Activated naive CD4-positive, alpha-beta T cell (primary cell): ENCODE measurements around the gene TCEA3.

ENCODE experiments used
- DNase-seq, 4 experiments: peaks; one replicate each; lab custom pipeline; 2025; lab: John Stamatoyannopoulos, UW

The TCEA3 gene

DNA sequence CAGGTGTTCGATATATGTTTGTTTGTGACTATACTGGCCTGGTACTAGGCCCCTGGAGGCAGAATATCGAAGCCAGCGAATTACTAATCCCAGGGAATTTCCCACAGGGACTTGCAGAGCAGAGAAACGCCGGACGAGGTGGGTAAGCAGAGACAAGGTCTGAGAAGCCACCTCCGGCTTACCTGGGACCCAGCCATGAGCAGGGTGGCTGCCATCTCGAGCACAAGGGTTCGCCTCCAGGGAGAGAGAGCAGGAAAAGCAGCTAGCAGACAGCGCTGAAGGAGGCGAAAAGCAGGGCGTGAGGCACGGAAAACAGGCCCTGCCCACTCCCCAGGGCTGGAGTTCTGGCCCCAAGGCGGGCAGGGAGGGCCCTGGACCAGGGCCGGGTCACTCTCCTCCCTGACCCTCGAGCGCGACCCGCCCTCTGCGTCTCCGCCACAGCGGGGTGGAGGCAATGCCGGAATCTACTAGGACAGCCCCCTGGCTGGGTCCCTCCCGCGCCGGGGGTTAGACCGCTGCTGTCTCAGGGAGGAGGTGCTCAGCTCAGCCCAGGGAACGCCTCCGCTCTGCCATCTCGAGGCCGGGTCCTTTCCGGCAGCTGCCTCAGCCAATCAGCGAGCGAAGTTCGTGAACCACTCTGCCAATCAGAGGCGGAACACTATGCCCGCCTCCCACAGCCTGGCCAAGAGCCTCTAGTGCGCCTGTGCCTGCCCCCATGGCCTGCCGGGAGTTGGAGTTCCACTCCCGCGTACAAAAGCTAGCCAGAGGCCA, 56.6 kb downstream of the TCEA3 start:
- DNase-seq = peak; percentile 92 to 95 (median 93)

DNA sequence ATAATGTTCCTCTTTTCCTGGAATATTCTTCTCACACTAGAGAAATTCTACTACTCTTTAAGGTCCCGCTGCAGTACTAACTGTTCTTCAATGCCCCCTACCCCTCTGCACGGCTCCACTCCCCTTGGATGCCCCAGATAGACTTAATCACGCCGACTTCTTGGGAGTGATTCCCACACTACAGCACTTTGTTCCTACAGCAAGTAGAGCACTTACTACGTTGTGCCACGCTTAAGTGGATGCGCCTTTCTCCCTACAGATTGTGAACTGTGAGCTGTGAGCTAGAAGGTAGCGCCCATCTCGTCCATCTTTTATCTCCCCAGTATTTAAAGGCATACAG, 57.1 kb downstream of the TCEA3 start:
- no peak for DNase-seq

DNA sequence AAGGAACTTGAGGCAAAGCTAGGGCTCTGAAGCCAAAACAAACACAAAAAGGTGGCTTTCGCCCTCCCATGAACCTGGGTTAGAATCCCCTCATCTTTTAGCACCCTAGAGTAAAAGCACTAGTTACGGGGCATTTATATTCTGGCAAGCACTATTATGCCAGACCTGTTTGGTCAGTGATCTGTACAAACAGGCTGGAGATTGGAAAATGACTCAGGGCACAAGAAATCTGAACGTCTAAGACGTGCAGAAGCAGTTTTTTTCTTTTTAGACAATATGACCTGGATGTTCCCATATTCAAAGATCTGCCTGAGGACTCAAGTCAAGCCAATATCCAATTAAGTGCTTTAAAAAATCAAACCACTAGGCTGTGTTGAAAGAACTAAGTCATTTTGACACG, 58.0 kb downstream of the TCEA3 start:
- no peak for DNase-seq

DNA sequence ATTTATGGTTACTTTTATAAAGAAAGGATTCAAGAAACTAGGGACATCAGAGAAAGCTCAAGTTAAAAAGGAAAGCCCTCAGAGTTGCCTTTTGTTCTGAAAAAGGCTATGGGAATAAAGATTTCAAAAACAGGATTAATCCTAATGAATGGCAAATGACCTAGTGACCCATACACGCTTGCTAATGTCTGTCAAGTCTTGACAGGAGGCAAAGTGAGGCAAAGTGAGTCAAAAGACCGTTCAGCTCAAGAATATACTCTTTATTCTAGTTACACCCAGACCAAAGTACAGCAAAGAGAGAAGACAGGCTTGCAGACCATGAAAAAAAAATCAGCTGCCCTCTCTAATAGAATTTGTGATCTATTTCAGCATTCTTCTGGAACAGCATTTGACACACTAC, 58.4 kb downstream of the TCEA3 start:
- DNase-seq = no peak

DNA sequence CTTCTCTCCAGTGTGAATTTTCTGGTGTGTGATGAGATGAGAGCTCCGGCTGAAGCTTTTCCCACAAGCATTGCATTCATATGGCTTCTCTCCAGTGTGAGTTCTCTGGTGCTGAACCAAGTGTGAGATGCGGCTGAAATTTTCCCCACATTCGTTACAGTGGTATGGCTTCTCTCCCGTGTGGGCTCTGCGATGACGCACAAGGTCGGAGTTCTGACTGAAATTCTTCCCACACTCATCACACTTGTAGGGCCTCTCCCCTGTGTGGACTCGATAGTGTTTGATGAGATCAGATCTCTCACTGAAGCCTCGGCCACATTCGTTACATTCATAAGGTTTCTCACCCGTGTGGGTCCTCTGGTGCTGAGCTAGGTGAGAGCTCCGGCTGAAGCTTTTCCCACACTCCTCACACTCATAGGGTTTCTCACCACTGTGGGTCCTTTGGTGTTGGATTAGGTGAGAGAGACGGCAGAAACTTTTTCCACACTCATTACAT, 62.3 kb downstream of the TCEA3 start:
- DNase-seq = no peak

DNA sequence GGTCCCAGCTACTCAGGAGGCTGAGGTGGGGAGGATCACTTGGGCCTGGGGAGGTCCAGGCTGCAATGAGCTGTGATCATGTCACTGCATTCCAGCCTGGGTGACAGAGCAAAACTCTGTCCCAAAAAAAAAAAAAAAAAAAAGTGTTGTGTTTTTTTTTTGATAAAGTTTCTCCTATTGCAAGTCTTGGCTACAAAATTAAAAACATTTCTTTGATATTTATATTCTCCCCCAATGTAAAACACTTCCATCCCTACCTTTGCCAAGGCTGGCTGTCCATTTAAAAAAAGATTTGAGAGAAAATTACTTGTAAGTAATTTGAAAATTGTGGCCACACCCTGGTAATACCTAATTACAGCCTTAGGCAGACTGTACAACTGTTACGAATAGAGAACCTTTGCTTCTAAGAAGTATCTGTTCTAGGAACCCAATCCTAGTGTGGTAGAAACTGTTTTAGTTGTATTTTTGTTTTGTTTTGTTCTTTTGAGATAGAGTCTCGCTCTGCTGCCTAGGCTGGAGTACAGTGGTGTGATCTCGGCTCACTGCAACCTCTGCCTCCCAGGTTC, 66.2 kb downstream of the TCEA3 start:
- DNase-seq = no peak

DNA sequence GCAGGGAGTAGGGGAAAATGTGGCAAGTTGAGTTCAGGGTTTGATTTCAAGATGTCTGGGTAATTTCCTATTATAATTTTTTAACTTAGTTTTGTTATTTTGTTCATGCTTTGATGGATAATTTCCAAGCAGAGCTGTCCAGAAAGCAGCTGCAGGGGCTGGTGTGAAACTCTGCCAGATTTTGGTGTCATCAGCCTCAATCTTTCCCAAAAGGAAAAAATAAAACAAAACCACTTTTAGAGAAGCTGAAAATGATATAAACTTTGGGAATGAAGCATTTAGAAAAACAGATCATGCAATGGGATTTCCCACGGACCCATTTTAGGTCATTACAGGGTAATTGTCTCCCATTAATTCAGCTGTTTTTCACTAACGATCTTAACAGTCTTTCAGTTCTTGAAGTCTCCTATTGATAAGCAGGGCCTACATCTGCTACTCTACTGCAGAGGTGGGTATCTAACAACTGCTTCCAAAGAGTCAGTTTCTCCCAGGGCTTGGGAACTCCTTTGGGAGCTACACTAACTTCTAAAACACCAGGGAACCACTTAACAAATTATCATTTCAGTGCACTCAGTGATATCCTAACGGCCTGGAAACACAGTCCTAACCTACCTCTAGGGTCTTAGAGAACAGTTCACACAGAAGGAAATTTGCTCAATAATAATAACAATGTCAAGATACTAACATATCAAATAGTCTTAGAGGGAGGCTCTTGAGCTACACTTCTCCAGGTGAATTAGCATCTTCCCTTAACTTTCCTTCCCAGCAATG, 67.2 kb downstream of the TCEA3 start:
- no peak for DNase-seq

DNA sequence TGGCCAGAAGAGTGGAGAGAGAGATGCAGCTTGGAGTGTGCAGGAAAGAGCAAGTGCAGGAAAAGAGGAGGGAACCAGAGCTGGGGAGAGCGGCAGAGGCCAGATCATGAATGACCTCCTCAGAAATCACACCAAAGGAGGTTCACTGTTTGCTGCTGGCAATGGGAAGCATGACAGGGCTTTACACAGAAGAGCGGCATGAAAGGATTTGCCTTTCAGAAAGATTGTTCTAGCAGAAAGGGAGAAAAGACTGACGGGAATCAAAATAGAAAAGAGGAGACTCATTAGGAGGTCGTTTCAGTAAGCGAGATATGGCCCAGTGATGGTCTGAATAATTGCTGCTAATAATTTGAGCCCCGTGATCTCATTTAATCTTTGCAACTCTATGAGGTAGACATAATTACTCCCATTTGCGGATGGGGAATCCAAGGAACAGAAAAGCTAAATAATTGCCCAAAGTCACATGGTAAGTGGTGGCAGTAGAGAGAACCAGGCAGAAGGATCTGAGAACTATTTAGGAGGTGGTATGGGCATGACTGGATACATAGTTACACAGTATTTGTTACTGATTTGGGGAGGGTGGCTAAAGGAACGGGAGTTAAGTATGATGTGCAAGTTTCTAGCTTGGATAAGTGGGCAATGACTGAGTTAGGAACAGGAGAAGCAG, 67.9 kb downstream of the TCEA3 start:
- no peak for DNase-seq

DNA sequence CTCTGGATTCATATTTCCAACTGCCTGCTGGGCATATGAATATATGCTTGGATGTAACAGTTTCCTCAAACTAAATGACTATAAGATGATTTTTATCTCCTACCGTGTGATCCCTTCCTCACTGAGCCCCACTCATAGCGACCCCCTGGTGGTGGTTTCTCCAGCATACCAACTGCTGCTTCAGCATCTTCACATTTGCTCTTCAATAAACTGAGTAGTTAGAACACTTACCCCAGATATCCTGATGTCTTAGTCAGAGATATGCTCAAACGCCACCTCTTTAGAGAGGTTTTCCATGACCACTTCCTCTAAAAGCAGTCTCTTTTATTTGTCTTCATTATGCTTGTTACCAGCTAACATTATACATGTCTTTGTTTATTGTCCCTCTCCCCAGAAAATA, 70.3 kb downstream of the TCEA3 start:
- no peak for DNase-seq

DNA sequence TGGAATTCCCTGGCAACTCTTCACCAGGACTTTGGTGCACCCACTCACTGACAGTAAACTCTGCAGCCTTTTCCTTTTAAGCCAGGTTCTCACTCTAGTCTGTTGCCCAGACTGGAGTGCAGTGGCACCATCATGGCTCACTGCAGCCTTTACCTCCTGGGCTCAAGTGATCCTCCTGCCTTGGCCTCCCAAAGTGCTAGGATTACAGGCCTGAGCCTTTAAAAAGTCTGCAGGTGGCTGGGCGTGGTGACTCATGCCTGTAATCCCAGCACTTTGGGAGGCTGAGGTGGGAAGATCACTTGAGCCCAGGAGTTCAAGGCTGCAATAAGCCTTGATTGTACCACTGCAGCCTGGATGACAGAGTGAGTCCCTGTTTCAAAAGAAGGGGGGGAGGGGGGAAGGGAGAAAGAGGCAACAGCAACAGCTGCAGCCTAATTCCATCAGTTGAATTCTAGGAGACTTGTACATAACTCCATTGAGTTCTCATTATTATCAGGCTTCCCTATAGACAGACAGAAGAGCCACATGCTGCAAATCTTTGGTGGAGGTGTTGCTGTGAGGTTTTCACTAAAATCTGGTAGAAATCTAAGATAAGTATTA, 72.4 kb downstream of the TCEA3 start:
- DNase-seq = no peak

DNA sequence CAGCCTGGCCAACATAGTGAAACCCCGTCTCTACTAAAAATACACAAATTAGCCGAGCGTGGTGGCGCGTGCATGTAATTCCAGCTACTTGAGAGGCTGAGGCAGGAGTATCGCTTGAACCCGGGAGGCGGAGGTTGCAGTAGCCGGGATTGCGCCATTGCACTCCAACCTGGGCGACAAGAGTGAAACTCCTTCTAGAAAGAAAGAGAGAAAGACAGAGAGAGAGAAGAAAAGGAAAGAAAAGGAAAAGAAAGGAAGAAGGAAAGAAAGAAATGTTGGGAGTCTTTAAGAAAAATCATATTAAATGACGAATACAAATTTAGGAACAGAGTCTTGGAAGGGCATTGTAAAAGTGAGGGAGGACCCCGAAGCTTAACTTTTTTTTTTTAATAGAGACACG, 78.6 kb downstream of the TCEA3 start:
- no peak for DNase-seq

DNA sequence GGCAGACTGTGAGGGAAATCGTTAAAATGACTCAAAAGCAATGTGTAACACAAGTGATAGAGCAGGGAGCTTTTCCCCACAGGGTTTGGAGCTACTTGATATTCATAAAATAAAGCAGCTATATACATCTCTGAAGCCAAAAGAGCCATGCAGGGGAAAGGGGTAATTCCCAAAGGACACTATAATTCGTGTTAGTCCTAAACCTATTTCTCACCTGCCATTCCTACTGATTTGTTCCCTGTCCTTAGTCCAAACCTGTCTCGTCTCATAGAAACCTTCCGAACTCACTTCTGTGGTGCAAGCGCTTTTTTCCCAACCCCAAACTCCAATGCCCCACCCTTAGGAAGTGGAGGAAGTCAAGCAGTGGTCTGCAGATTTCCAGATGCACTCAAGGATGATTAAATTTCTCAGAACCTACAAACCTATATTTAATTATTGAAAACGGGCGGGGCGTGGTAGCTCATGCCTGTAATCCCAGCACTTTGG, 79.5 kb downstream of the TCEA3 start:
- DNase-seq = no peak

DNA sequence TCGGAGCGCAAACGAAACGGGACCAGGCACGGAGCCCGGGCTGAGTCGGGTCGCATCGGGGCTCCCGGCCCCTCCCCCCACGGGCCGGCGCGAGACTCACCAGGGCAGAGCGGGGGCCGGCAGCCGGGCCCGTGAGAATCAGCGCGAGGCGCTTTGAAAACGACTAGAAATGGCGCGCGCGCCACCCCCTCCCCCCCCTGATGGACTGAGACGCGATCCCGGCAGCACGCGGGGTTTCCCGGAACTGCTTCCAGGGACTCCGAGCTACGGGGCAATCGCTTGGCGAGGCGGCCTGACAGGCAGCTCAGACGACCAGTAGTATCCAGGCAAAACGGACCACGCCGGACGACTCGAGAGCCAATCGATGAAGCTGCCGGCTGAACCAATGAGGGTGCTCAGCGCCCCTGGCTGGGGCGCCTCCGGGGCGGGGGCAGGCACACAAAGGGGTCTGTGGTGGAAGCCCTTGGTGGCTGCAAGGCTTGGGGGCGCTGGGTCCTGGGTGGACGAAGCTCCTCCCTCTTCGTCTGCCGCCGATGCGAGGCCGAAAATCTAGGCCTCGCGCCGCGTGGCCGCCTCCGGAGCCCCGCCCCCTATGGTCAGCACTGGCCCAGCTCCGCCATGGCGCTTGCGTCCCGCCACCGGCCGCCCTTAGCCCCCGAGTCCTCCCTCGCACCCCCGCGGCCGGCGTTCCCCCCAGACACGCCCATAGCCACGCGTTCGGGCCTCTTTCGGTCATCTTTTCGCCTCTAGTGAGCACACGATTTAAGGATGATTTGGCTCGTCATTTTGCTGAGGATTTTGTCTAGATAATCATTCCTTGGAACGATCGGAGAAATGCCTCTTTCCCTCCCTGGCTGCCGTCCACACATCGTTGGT, 80.2 kb downstream of the TCEA3 start, which contains the start of gene HNRNPR:
HNRNPR (minus strand) TSS at position 174 of the 876 bp plus-strand sequence. CDS start 3,276 bp downstream, outside the sequence.
- peak; percentile 90 to 98 (median 97) for DNase-seq

DNA sequence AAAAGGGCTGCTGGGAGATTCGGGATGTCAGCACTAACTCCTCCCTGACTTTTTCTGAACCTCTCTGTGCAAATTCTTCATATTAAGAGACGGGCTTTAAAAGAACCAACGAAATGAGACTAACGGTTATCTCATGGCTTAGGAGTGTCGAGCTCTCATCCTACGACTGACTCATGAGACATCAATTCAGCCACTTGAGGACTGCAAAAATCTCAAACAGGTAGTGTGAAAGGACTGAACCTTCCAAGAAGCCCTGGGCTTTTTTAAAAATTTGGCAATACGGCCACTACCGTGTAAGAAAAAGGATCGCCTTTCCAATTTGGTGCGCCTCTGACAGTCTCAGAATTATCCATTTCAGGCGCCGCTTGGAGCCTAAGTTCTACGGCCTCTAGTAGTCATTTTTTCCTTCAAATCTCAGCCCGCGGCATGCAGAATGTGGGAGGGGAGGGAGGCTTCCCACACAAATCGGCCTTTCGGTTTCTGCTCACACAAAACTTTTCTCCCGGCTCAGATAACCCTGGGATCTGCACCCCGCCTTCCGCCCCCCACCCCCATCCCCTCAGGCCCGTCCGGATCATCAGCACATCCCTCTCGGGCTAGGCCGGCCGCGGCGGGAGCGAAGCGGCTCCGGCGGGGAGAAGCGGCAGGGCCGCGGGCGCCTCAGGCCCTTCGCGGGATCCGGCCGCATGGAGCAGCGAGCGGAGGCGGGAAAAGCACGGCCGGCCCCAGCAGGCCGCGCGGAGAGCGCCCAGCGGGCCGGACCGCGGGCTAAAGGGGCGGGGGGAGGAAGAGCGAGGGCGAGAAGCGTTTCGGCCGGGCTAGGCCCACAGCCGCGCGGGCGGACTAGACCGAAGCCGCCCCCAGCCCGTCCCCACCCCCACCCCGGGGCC, 81.1 kb downstream of the TCEA3 start:
- peak in 3 of 4 experiments; percentile 11 to 18 (median 13) for DNase-seq

DNA sequence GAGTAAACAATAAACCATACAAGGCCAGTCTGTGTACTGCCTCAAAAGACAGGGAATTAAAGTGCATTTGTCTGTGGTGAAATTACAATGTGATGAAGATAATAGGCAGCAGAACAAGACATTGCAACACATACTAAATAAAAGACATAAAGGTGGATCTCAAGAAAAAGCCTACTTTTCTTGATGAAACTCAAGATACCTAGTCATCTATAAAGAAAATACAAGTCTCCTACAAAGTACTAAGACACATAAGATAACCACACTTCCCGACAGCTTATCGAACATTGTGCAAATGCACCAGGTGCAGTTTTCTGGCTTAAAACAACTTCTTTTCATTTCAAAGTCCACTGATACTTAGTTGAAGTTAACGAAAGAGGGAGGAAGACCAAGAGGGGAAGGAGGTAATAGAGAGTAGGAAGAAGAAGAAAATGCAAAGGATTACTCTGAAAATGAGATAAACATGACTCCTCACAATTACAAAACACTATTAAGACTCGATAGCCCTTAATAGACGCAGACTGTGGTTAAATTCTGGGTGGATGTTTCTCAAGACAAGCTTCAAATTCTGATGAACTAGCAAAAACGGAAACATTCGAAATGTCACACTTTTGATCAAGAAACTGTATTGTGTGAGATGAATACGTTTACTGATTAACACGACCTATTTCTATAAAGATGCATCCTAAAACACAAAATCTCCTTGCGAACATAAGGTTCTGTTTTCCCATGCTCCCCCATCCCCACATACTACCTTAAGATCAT, 82.4 kb downstream of the TCEA3 start:
- no peak for DNase-seq

DNA sequence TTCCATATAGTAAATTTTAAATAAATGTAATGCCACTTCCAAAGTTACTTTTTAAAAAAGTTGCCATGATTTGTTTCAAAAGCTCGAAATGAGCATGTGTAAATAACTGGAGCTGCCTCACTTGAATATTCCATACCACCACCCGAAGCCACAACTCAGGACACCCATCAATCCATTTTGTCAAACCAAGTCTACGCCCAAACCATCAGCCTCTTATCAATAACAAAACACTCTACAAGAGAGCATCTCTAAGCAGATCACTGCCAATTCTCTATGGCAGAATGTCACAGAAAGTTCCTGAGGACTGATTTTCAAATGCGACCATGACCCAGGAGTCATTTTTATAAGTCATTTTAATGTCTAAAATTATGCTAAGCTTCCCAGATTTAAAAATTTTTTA, 84.9 kb downstream of the TCEA3 start:
- DNase-seq = no peak

DNA sequence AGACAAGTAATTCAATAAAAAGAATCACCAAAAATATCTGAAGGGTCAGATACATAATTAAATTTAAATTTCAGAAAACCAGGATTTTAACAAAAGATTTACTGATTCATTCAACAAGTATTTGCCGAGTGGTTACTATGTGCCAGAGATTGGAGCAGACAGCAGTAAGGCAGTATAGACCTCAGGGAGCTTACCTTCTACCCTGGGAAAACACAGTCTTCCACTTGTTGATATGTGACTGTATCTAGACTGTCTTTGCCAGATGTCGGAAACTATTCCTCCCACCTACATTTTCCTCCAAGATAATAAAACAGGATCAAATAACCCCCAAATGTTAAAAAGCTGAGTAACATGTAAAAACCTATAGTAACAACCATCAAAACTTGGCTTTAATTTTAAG, 86.7 kb downstream of the TCEA3 start:
- no peak for DNase-seq

DNA sequence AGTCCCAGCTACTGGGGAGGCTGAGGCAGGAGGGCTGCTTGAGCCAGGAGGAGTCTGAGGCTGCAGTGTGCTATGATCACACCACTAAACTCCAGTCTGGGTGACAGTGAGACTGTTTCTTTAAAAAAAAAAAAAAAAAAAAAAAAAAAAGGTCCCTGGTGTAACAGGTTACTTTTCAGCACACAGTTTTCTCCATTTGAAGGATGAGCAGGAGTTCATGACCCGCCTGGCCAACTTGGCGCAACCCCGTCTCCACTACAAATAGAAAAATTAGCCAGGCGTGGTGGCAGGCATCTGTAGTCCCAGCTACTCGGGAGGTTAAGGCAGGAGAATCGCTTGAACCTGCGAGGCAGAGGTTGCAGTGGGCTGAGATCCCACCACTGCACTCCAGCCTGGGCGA, 92.8 kb downstream of the TCEA3 start:
- no peak for DNase-seq
